Measurements from ENCODE around the gene SEMA6A.

SEMA6A gene

GRCh38 chr5:116437351-116437705 is 137.3 kb downstream of the SEMA6A start:
- H3K36me3 ChIP-seq (ENCODE audit: low read depth): no peaks in the 10 kb centered on the region
- H3K27me3 ChIP-seq (ENCODE audit: insufficient read depth, poor library complexity, severe bottlenecking): no peaks in the 10 kb centered on the region
- H3K27ac ChIP-seq (ENCODE audit: poor library complexity, severe bottlenecking): no peak overlapping the region
- no peaks in the 10 kb centered on the region for H3K4me1 ChIP-seq (ENCODE audit: insufficient read depth, poor library complexity, severe bottlenecking)
- no peaks in the 10 kb centered on the region for H3K9me3 ChIP-seq (ENCODE audit: severe bottlenecking)
- DNase-seq (ENCODE audit: low spot score) (no peak), ATAC-seq (ENCODE audit: low read depth) (no peak)
- no peak for TF ChIP-seq CTCF (IDR thresholded peaks at IDR 0.05; ENCODE audit: poor library complexity, severe bottlenecking)
- H3K4me3 ChIP-seq (ENCODE audit: severe bottlenecking): no peak overlapping the region

DNA sequence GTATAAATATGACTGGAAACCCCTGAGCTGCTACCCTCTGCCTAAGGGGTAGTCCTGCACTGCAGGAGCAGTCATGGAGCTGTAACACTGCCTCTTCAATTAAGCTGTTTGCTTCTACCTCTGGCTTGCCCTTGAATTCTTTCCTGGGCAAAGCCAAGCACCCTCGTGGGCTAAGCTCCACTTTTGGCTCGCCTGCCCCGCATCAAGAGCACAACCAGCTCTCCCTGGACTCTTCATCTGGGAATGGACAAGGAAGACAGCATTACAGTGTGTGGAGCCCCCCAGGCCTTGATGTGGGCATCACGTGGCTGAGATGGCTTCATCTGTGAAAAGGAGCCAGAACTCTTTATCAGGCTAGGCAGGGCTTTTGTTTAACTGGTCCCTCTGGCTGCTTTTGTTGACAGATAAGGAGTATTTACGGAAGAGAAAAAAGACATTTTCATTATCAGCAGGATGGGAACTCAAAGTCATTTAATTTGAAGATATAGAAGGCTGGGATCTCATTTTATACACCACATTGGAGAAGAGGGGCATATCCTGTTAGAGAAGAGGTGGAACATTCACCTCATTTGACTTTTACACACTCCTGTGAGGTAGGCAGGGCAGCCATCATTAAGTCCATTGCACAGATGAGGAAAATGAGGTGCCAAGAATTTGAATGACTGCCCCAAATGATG is 137.8 kb downstream of the SEMA6A start:
- ATAC-seq (ENCODE audit: low read depth) (no peak), DNase-seq (ENCODE audit: low spot score) (no peak)
- H3K4me1 ChIP-seq (ENCODE audit: insufficient read depth, poor library complexity, severe bottlenecking): no peaks in the 10 kb centered on the region
- H3K9me3 ChIP-seq (ENCODE audit: severe bottlenecking): no peaks in the 10 kb centered on the region
- TF ChIP-seq CTCF (IDR thresholded peaks at IDR 0.05; ENCODE audit: poor library complexity, severe bottlenecking): no peak
- no peak overlapping the region for H3K27ac ChIP-seq (ENCODE audit: poor library complexity, severe bottlenecking)
- H3K27me3 ChIP-seq (ENCODE audit: insufficient read depth, poor library complexity, severe bottlenecking): no peaks in the 10 kb centered on the region
- H3K4me3 ChIP-seq (ENCODE audit: severe bottlenecking): no peak overlapping the region
- no peaks in the 10 kb centered on the region for H3K36me3 ChIP-seq (ENCODE audit: low read depth)

DNA sequence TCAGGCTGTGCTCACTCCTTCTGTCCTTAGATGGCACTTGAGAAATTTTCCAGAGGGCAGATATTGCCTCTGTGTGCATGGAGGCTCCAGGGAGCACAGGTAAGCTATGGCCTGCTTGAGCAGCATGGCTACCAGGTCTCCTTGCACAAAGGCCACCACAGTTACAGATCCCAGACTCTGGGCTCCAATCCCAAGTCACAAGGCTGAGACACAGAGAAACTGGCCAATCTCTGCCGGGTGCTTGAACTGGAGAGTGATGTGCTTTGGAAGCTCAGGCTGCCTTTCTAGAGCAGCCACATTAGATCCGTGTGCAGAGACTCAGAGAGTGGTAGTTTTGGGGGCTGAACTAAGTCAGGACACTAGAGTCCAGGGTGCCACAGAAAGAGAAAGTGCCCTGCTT is 145.7 kb downstream of the SEMA6A start:
- no peak overlapping the region for H3K27ac ChIP-seq (ENCODE audit: poor library complexity, severe bottlenecking)
- no peaks in the 10 kb centered on the region for H3K27me3 ChIP-seq (ENCODE audit: insufficient read depth, poor library complexity, severe bottlenecking)
- DNase-seq (ENCODE audit: low spot score): no peak
- no peak for ATAC-seq (ENCODE audit: low read depth)
- H3K9me3 ChIP-seq (ENCODE audit: severe bottlenecking): no peaks in the 10 kb centered on the region
- H3K4me1 ChIP-seq (ENCODE audit: insufficient read depth, poor library complexity, severe bottlenecking): no peaks in the 10 kb centered on the region
- H3K4me3 ChIP-seq (ENCODE audit: severe bottlenecking): no peak overlapping the region
- no peaks in the 10 kb centered on the region for H3K36me3 ChIP-seq (ENCODE audit: low read depth)
- no peak for TF ChIP-seq CTCF (IDR thresholded peaks at IDR 0.05; ENCODE audit: poor library complexity, severe bottlenecking)

DNA sequence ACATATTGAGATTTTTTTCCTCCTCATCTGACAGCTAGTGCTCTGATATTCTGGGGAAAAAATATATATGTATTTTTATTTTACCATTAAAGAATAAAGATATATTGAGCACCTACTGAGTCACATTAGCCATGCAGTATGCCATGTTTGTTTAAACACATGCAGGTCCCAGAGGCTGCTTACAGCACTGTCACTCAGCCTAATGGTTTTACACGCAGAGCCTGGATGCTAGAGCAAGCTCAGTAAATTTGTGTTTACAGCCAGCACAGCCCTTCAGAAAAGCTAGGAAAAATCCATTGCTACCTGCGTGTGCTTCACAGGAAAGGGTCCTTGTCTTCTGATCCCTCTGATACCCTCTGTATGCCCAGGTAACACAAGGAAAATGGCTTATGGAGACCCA is 146.2 kb downstream of the SEMA6A start:
- no peak for ATAC-seq (ENCODE audit: low read depth)
- Histone ChIP-seq H3K27me3 (ENCODE audit: insufficient read depth, poor library complexity, severe bottlenecking) (no peaks in the 10 kb centered on the region), H3K27ac (ENCODE audit: poor library complexity, severe bottlenecking) (no peak overlapping the region), H3K36me3 (ENCODE audit: low read depth) (no peaks in the 10 kb centered on the region), H3K4me1 (ENCODE audit: insufficient read depth, poor library complexity, severe bottlenecking) (no peaks in the 10 kb centered on the region), H3K4me3 (ENCODE audit: severe bottlenecking) (no peak overlapping the region), H3K9me3 (ENCODE audit: severe bottlenecking) (no peaks in the 10 kb centered on the region)
- no peak for DNase-seq (ENCODE audit: low spot score)
- no peak for TF ChIP-seq CTCF (IDR thresholded peaks at IDR 0.05; ENCODE audit: poor library complexity, severe bottlenecking)

- Histone ChIP-seq H3K9me3 (ENCODE audit: severe bottlenecking) (no peaks in the 10 kb centered on the region), H3K4me3 (ENCODE audit: severe bottlenecking) (no peak overlapping the region), H3K36me3 (ENCODE audit: low read depth) (no peaks in the 10 kb centered on the region), H3K4me1 (ENCODE audit: insufficient read depth, poor library complexity, severe bottlenecking) (no peaks in the 10 kb centered on the region), H3K27ac (ENCODE audit: poor library complexity, severe bottlenecking) (no peak overlapping the region), H3K27me3 (ENCODE audit: insufficient read depth, poor library complexity, severe bottlenecking) (no peaks in the 10 kb centered on the region)
- ATAC-seq (ENCODE audit: low read depth) (no peak), DNase-seq (ENCODE audit: low spot score) (no peak)
- TF ChIP-seq CTCF (IDR thresholded peaks at IDR 0.05; ENCODE audit: poor library complexity, severe bottlenecking): no peak
These were observed 149.7 kb downstream of the SEMA6A start for GRCh38 chr5:116424951-116425350.

Measured in RWPE2 (cell line).